ENCODE results near the gene CACHD1. TPM values are rescaled to one million over a fixed set of nuclear protein-coding genes. Genes with fewer than 3 reads are reported as not detected.

Gene CACHD1
- total and polyA plus RNA-seq, 2 of the 4 experiments (the other 2 are of a cell fraction), result 2.9 to 5.9 TPM

GRCh38 chr1:64721576-64722145, 251.7 kb downstream of the CACHD1 start:
- Histone ChIP-seq H3K4me3 (ENCODE audit: insufficient read depth, low read depth, low read length) (no peak overlapping the region), H4K8ac (ENCODE audit: low read depth in 2 of 2, low read length in 2 of 2) (no peak overlapping the region), H2AFZ (replicated peaks; ENCODE audit: low read length, poor library complexity) (no peak overlapping the region), H3K9me3 (ENCODE audit: control insufficient read depth, insufficient read depth, low read length) (0 out of 2 replicates have a peak, but pooled peaks cover 5% of the 10 kb centered on the region), H3K36me3 (ENCODE audit: control insufficient read depth, insufficient read depth, low read length) (no peaks in the 10 kb centered on the region), H2AK5ac (ENCODE audit: low read depth, low read length) (no peak overlapping the region), H3K4me2 (ENCODE audit: low read depth, low read length) (no peak overlapping the region), H3K27ac (ENCODE audit: insufficient read depth, low read length) (no peak overlapping the region), H4K91ac (ENCODE audit: insufficient read depth, low read depth, low read length) (no peak overlapping the region), H2BK5ac (ENCODE audit: low read depth, low read length, poor library complexity, severe bottlenecking) (no peak overlapping the region), H2AK9ac (replicated peaks; ENCODE audit: low read depth, low read length, poor library complexity) (no peak overlapping the region), H3K9me1 (ENCODE audit: insufficient read depth, low read length) (no peaks in the 10 kb centered on the region), H3K27me3 (ENCODE audit: control insufficient read depth, insufficient read depth, low read length) (peaks cover 20% of the 10 kb centered on the region), H3K4me1 (ENCODE audit: control insufficient read depth, insufficient read depth, low read length) (no peaks in the 10 kb centered on the region), H2BK20ac (ENCODE audit: low read depth, low read length) (no peak overlapping the region), H4K20me1 (ENCODE audit: insufficient read depth, low read length) (no peaks in the 10 kb centered on the region), H3K23ac (ENCODE audit: low read depth, low read length) (no peak overlapping the region), H2BK120ac (ENCODE audit: low read depth, low read length) (no peak overlapping the region), H4K5ac (ENCODE audit: low read depth, low read length) (no peak overlapping the region), H3K14ac (replicated peaks; ENCODE audit: low read depth, low read length) (no peak overlapping the region), H3K56ac (ENCODE audit: extremely low read depth, insufficient read depth, low read length) (no peak overlapping the region), H3K79me1 (ENCODE audit: low read depth in 1 of 2, low read length in 2 of 2) (no peaks in the 10 kb centered on the region), H3K4ac (ENCODE audit: low read depth, low read length) (no peak overlapping the region), H3K18ac (ENCODE audit: low read depth, low read length) (no peak overlapping the region), H3K9ac (ENCODE audit: low read depth, low read length) (no peak overlapping the region), H2BK15ac (ENCODE audit: low read depth, low read length) (no peak overlapping the region)
- dilution Hi-C loops (cut with HindIII; ENCODE audit: low sequenced_read_pairs, unreplicated experiment) (no loop called here), intact Hi-C loops (cut with micrococcal nuclease) (no loop called here), in situ Hi-C loops (cut with MboI; ENCODE audit: low sequenced_read_pairs) (no loop called here)
- no peak for ATAC-seq (ENCODE audit: low read depth)
- no peak for TF ChIP-seq SMC3 (IDR thresholded peaks at IDR 0.05; ENCODE audit: low read depth, low read length)
- TF ChIP-seq CHD1 (IDR thresholded peaks at IDR 0.05; ENCODE audit: low read depth, low read length), result no peak
- no peak for TF ChIP-seq MAFK (IDR thresholded peaks at IDR 0.05; ENCODE audit: low read depth, low read length)
- TF ChIP-seq RAD21 (IDR thresholded peaks at IDR 0.05; ENCODE audit: low read length), result no peak
- TF ChIP-seq MAZ (IDR thresholded peaks at IDR 0.05; ENCODE audit: borderline replicate concordance, low read depth, low read length), result no peak
- no peak for TF ChIP-seq MXI1 (IDR thresholded peaks at IDR 0.05; ENCODE audit: borderline replicate concordance, low read depth, low read length)
- TF ChIP-seq RFX5 (IDR thresholded peaks at IDR 0.05; ENCODE audit: low read depth, low read length), result no peak
- TF ChIP-seq, protein P1, sequence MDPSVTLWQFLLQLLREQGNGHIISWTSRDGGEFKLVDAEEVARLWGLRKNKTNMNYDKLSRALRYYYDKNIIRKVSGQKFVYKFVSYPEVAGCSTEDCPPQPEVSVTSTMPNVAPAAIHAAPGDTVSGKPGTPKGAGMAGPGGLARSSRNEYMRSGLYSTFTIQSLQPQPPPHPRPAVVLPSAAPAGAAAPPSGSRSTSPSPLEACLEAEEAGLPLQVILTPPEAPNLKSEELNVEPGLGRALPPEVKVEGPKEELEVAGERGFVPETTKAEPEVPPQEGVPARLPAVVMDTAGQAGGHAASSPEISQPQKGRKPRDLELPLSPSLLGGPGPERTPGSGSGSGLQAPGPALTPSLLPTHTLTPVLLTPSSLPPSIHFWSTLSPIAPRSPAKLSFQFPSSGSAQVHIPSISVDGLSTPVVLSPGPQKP (IDR thresholded peaks at IDR 0.05; ENCODE audit: borderline replicate concordance, low read depth, low read length), result no peak
- no peak for TF ChIP-seq NFE2L2 (IDR thresholded peaks at IDR 0.05; ENCODE audit: low read depth, low read length)
- no peak for TF ChIP-seq BHLHE40 (IDR thresholded peaks at IDR 0.05; ENCODE audit: low read depth, low read length)
- no peak for TF ChIP-seq RCOR1 (IDR thresholded peaks at IDR 0.05; ENCODE audit: insufficient replicate concordance, low read length)
- TF ChIP-seq, protein P2, sequence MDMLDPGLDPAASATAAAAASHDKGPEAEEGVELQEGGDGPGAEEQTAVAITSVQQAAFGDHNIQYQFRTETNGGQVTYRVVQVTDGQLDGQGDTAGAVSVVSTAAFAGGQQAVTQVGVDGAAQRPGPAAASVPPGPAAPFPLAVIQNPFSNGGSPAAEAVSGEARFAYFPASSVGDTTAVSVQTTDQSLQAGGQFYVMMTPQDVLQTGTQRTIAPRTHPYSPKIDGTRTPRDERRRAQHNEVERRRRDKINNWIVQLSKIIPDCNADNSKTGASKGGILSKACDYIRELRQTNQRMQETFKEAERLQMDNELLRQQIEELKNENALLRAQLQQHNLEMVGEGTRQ (IDR thresholded peaks at IDR 0.05; ENCODE audit: low read depth, low read length), result no peak
- TF ChIP-seq POLR2A (IDR thresholded peaks at IDR 0.05; ENCODE audit: low read depth, low read length), result no peak
- no peak for TF ChIP-seq FOS (IDR thresholded peaks at IDR 0.05; ENCODE audit: low read depth, low read length)
- TF ChIP-seq, protein P3, sequence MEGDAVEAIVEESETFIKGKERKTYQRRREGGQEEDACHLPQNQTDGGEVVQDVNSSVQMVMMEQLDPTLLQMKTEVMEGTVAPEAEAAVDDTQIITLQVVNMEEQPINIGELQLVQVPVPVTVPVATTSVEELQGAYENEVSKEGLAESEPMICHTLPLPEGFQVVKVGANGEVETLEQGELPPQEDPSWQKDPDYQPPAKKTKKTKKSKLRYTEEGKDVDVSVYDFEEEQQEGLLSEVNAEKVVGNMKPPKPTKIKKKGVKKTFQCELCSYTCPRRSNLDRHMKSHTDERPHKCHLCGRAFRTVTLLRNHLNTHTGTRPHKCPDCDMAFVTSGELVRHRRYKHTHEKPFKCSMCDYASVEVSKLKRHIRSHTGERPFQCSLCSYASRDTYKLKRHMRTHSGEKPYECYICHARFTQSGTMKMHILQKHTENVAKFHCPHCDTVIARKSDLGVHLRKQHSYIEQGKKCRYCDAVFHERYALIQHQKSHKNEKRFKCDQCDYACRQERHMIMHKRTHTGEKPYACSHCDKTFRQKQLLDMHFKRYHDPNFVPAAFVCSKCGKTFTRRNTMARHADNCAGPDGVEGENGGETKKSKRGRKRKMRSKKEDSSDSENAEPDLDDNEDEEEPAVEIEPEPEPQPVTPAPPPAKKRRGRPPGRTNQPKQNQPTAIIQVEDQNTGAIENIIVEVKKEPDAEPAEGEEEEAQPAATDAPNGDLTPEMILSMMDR (conservative IDR thresholded peaks at IDR 0.05; ENCODE audit: low read depth, low read length), result no peak
- TF ChIP-seq CEBPB (IDR thresholded peaks at IDR 0.05; ENCODE audit: low read depth, low read length), result no peak; the same call in 1 of the 2 replicates
- ChIA-PET POLR2A (ENCODE audit: unreplicated experiment) (interaction anchor here (0.6 kb wide), 1 partner anchor 12 kb away, joined by 3 read pairs; no protein-coding TSS in a partner anchor), CTCF (interaction anchor here (0.9 kb wide), 1 partner anchor 10 kb away, joined by 3 read pairs; no protein-coding TSS in a partner anchor)
- WGBS, 2 experiments (ENCODE audit: extremely low coverage in 2 of 2, insufficient read length in 1 of 2), result 44% methylated on average over 1 of the region's 2 CpGs; no CpG with 5 or more reads in 1 of the 2 experiments
- no TSS peak for BruUV-seq (replicated peaks)
- DNase-seq, result no peak
